HG03378 (cell line): Measurements from ENCODE around the gene HOXD11.

Experiments
- ATAC-seq: cut with Tn5 transposase; IDR thresholded peaks from one replicate; pipeline ENCODE4 v1.9.1; 2021; ENCODE audit warnings: mild to moderate bottlenecking, moderate library complexity; ENCODE audit not compliant: unreplicated experiment

The HOXD11 gene

GRCh38 chr2:176105078-176105729 is 1.9 kb upstream of the HOXD11 start:
- no peak for ATAC-seq

GRCh38 chr2:176105730-176106580 is 1.1 kb upstream of the HOXD11 start:
- no peak for ATAC-seq

GRCh38 chr2:176107731-176108181 is 676 bp downstream of the HOXD11 start:
- ATAC-seq, result no peak

- no peak for ATAC-seq
Observed at GRCh38 chr2:176109192-176109901, 2.3 kb downstream of the HOXD11 start.

GRCh38 chr2:176109946-176110345 is 2.9 kb downstream of the HOXD11 start:
- no peak for ATAC-seq

GRCh38 chr2:176110415-176111308 is 3.6 kb downstream of the HOXD11 start:
- ATAC-seq, result no peak

GRCh38 chr2:176111309-176111663 is 4.2 kb downstream of the HOXD11 start:
- ATAC-seq, result no peak

- no peak for ATAC-seq
Observed at GRCh38 chr2:176111846-176112374, 4.8 kb downstream of the HOXD11 start.

- ATAC-seq, result no peak
Observed at GRCh38 chr2:176112375-176113302, 5.6 kb downstream of the HOXD11 start.

- no peak for ATAC-seq
Observed at GRCh38 chr2:176114120-176114929, 7.2 kb downstream of the HOXD11 start.

- no peak for ATAC-seq
Observed at GRCh38 chr2:176114930-176115625, 8.0 kb downstream of the HOXD11 start.

GRCh38 chr2:176115883-176116813 is 9.1 kb downstream of the HOXD11 start, which contains the start of gene HOXD10:
TSS of gene HOXD10 (plus strand) at chr2:176116778. CDS start at chr2:176116834, 56 bp downstream.
- ATAC-seq, result no peak

GRCh38 chr2:176117162-176117822 is 10.2 kb downstream of the HOXD11 start:
- no peak for ATAC-seq

GRCh38 chr2:176117823-176118371 is 10.8 kb downstream of the HOXD11 start:
- ATAC-seq, result no peak

- ATAC-seq, result no peak
Observed at GRCh38 chr2:176118601-176119339, 11.7 kb downstream of the HOXD11 start.
